Neural cell (in vitro differentiated cells): Measurements from ENCODE around the gene SSBP3. TPM values are rescaled to one million over a fixed set of nuclear protein-coding genes. Genes with fewer than 3 reads are reported as not detected.
"Not testable (repeated sequence)": the region's sequence is repeated elsewhere in the genome, so short reads cannot be mapped to it uniquely, and the experiment has no call there.

ENCODE experiments used
- H2AFZ ChIP-seq: fragments of 200-600, 300-800 bp; sonication (generic), shearing (Covaris generic); 2 replicates; pipeline ENCODE4 v1.6.0; 2014; ENCODE audit warnings: low read depth, mild to moderate bottlenecking, antibody characterized with exemption, low read length, moderate library complexity
- H3F3A ChIP-seq: fragments of 200-600 bp; shearing (Covaris generic); 2 replicates; pipeline ENCODE4 v1.6.1; 2016; ENCODE audit warnings: mild to moderate bottlenecking, moderate library complexity, mixed read lengths, antibody characterized with exemption, low read length; ENCODE audit not compliant: insufficient read depth, poor library complexity, severe bottlenecking
- H3K27ac ChIP-seq: fragments of 200-600, 300-800 bp; sonication (generic), shearing (Covaris generic); 2 replicates; pipeline ENCODE4 v1.5.1; 2014; ENCODE audit warnings: mild to moderate bottlenecking, low read length, moderate library complexity
- H3K27me3 ChIP-seq: fragments of 300-800, 200-600 bp; sonication (generic), shearing (Covaris generic); 2 replicates; pipeline ENCODE4 v1.6.0; 2014; ENCODE audit warnings: mild to moderate bottlenecking, low read depth, low read length, moderate library complexity; ENCODE audit not compliant: insufficient read depth
- H3K36me3 ChIP-seq: fragments of 300-800, 200-600 bp; sonication (generic), shearing (Covaris generic); 2 replicates; pipeline ENCODE4 v1.5.1; 2014; ENCODE audit warnings: mild to moderate bottlenecking, antibody characterized with exemption, low read length, moderate library complexity; ENCODE audit not compliant: insufficient read depth
- H3K4me2 ChIP-seq: fragments of 300-800, 200-600 bp; sonication (generic), shearing (Covaris generic); 2 replicates; pipeline ENCODE4 v1.6.0; 2014; ENCODE audit warnings: mild to moderate bottlenecking, low read length
- H3K4me3 ChIP-seq: fragments of 300-800, 200-600 bp; sonication (generic), shearing (Covaris generic); 2 replicates; pipeline ENCODE4 v1.5.1; 2014; ENCODE audit warnings: mild to moderate bottlenecking, low read length, moderate library complexity
- H3K79me2 ChIP-seq: fragments of 200-600 bp; shearing (Covaris generic); replicated peaks from 2 replicates; pipeline ENCODE4 v1.6.0; 2014; ENCODE audit warnings: mild to moderate bottlenecking, low read length, moderate library complexity; ENCODE audit not compliant: insufficient read depth
- H3K9ac ChIP-seq: fragments of 300-800, 200-600 bp; sonication (generic), shearing (Covaris generic); 2 replicates; pipeline ENCODE4 v1.6.1; 2016; ENCODE audit warnings: mild to moderate bottlenecking, low read length, mixed read lengths
- H3K9me2 ChIP-seq: fragments of 200-600 bp; shearing (Covaris generic); 2 replicates; pipeline ENCODE4 v1.6.1; 2016; ENCODE audit warnings: mild to moderate bottlenecking, low read length, mixed read lengths; ENCODE audit not compliant: insufficient read depth
- H3K9me3 ChIP-seq: fragments of 200-600, 300-800 bp; sonication (generic), shearing (Covaris generic); 2 replicates; pipeline ENCODE4 v1.6.1; 2016; ENCODE audit warnings: mild to moderate bottlenecking, mixed run types, low read length, moderate library complexity, mixed read lengths
- H4K20me1 ChIP-seq: fragments of 200-600 bp; shearing (Covaris generic); 2 replicates; pipeline ENCODE4 v1.6.1; 2016; ENCODE audit warnings: mild to moderate bottlenecking, mixed run types; ENCODE audit not compliant: insufficient read depth
- CTCF ChIP-seq: fragments of 450-650 bp; IDR thresholded peaks from 2 replicates; pipeline ENCODE4 v1.5.1; 2014; ENCODE audit warnings: antibody characterized with exemption, mild to moderate bottlenecking, moderate library complexity; ENCODE audit not compliant: poor library complexity, severe bottlenecking
- EP300 ChIP-seq: fragments of 450-650 bp; conservative IDR thresholded peaks from 2 replicates; pipeline ENCODE4 v1.6.1; 2014; ENCODE audit warnings: antibody characterized with exemption, mild to moderate bottlenecking, moderate library complexity; ENCODE audit not compliant: poor library complexity, severe bottlenecking
- EZH2 ChIP-seq: fragments of 200-600, 300-800 bp; shearing (Covaris generic), sonication (generic); IDR thresholded peaks from 2 replicates; pipeline ENCODE4 v1.6.1; 2014; ENCODE audit warnings: antibody characterized with exemption, low read length, borderline replicate concordance, mild to moderate bottlenecking; ENCODE audit not compliant: insufficient read depth, poor library complexity, severe bottlenecking
- MXI1 ChIP-seq: fragments of 450-650 bp; conservative IDR thresholded peaks from 2 replicates; pipeline ENCODE4 v1.6.1; 2014; ENCODE audit warnings: antibody characterized with exemption, mild to moderate bottlenecking; ENCODE audit not compliant: poor library complexity, severe bottlenecking
- POLR2AphosphoS5 ChIP-seq: IDR thresholded peaks from 2 replicates; pipeline ENCODE4 v1.6.1; 2012
- RAD21 ChIP-seq: fragments of 450-650 bp; conservative IDR thresholded peaks from 2 replicates; pipeline ENCODE4 v1.6.1; 2014; ENCODE audit warnings: antibody characterized with exemption, mild to moderate bottlenecking, moderate library complexity
- SMC3 ChIP-seq: fragments of 450-650 bp; conservative IDR thresholded peaks from 2 replicates; pipeline ENCODE4 v1.6.1; 2014; ENCODE audit warnings: antibody characterized with exemption, mild to moderate bottlenecking, moderate library complexity; ENCODE audit not compliant: poor library complexity
- TAF1 ChIP-seq: IDR thresholded peaks from 2 replicates; pipeline ENCODE4 v1.6.1; 2012; ENCODE audit warnings: low read depth
- polyA plus RNA-seq: library from polyadenylated mRNA; depleted of rRNA; stranded (reverse); fragments of >200 nt; gene quantifications from 2 replicates; pipeline ENCODE4 v1.2.3, GENCODE V29; 2014
- TF ChIP-seq, protein P1 (sequence below): IDR thresholded peaks from 2 replicates; pipeline ENCODE4 v1.6.1; 2012; ENCODE audit warnings: borderline replicate concordance

Gene SSBP3
- polyA plus RNA-seq, 1 donor from 2014 or later = 77.4 TPM

DNA sequence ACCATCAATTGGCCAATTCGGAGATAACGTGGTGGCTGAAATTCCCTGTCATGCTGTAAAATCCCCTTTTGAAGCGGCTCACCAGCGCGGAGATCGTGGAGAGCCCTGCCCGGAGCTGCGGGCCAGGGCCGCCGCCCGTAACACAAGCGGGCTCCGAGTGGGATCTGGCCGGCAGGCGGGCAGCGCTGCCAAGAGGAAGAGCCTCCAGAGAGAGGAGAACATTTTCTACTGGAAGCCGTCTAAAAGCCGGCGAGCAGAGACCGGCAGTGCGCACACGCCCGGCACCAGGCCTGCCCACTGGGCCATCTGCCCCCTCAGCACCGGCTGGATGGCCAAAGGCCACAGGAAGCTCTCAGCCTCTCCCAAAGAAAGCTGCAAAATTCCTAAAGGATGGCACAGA is 15.5 kb downstream of the SSBP3 start:
- no peak overlapping the region for H3K27ac ChIP-seq
- H3K27me3 ChIP-seq = no peaks in the 10 kb centered on the region
- peaks cover 74% of the 10 kb centered on the region for H4K20me1 ChIP-seq
- TF ChIP-seq SMC3 (no peak), RAD21 (no peak), CTCF (no peak), EZH2 (no peak), MXI1 (no peak), EP300 (no peak), POLR2AphosphoS5 (no peak), TAF1 (no peak)
- TF ChIP-seq, protein P1, sequence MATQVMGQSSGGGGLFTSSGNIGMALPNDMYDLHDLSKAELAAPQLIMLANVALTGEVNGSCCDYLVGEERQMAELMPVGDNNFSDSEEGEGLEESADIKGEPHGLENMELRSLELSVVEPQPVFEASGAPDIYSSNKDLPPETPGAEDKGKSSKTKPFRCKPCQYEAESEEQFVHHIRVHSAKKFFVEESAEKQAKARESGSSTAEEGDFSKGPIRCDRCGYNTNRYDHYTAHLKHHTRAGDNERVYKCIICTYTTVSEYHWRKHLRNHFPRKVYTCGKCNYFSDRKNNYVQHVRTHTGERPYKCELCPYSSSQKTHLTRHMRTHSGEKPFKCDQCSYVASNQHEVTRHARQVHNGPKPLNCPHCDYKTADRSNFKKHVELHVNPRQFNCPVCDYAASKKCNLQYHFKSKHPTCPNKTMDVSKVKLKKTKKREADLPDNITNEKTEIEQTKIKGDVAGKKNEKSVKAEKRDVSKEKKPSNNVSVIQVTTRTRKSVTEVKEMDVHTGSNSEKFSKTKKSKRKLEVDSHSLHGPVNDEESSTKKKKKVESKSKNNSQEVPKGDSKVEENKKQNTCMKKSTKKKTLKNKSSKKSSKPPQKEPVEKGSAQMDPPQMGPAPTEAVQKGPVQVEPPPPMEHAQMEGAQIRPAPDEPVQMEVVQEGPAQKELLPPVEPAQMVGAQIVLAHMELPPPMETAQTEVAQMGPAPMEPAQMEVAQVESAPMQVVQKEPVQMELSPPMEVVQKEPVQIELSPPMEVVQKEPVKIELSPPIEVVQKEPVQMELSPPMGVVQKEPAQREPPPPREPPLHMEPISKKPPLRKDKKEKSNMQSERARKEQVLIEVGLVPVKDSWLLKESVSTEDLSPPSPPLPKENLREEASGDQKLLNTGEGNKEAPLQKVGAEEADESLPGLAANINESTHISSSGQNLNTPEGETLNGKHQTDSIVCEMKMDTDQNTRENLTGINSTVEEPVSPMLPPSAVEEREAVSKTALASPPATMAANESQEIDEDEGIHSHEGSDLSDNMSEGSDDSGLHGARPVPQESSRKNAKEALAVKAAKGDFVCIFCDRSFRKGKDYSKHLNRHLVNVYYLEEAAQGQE = no peak
- no peaks in the 10 kb centered on the region for H3K9me2 ChIP-seq
- peaks cover 5% of the 10 kb centered on the region for H3K36me3 ChIP-seq
- no peak overlapping the region for H3K4me2 ChIP-seq
- H3K9ac ChIP-seq = no peak overlapping the region
- no peak overlapping the region for H3K4me3 ChIP-seq
- peaks cover 93% of the 10 kb centered on the region for H3K79me2 ChIP-seq
- no peak overlapping the region for H2AFZ ChIP-seq
- no peaks in the 10 kb centered on the region for H3K9me3 ChIP-seq
- no peaks in the 10 kb centered on the region for H3F3A ChIP-seq

DNA sequence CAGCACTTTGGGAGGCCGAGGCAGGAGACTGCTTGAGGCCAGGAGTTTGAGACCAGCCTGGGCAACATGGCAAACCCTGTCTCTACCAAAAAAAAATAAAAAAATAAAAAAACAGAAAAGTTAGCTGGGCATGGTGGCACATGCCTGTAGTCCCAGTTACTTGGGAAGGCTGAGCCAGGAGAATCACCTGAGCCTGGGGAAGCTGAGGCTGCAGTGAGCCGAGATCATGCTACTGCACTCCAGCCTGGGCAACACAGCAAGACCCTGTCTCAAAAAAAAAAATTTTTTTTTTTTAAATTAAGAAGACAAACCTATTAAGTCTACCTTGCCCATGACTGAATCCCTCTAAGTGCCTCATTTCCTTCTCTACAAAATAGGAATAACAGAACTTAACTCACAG is 16.6 kb downstream of the SSBP3 start:
- H3K36me3 ChIP-seq, H3K9ac ChIP-seq, H3K4me2 ChIP-seq, H2AFZ ChIP-seq, H3K9me2 ChIP-seq, H3K9me3 ChIP-seq, H3K4me3 ChIP-seq, H3K27ac ChIP-seq, H3K27me3 ChIP-seq, H3F3A ChIP-seq: not testable (repeated sequence)
- H3K79me2 ChIP-seq = peaks cover 95% of the 10 kb centered on the region
- H4K20me1 ChIP-seq = peaks cover 75% of the 10 kb centered on the region

GRCh38 chr1:54387419-54387818 is 18.8 kb downstream of the SSBP3 start:
- no peak overlapping the region for H3K4me3 ChIP-seq
- H3K9ac ChIP-seq = no peak overlapping the region
- no peaks in the 10 kb centered on the region for H3K9me3 ChIP-seq
- H3K36me3 ChIP-seq = no peaks in the 10 kb centered on the region
- H3K27ac ChIP-seq = no peak overlapping the region
- H3K4me2 ChIP-seq = no peak overlapping the region
- H3K27me3 ChIP-seq = no peaks in the 10 kb centered on the region
- H4K20me1 ChIP-seq = peaks cover 64% of the 10 kb centered on the region
- no peak for TF ChIP-seq TAF1
- TF ChIP-seq POLR2AphosphoS5 = no peak
- no peak for TF ChIP-seq EP300
- TF ChIP-seq SMC3 = no peak
- no peak for TF ChIP-seq EZH2
- no peak for TF ChIP-seq CTCF
- TF ChIP-seq RAD21 = no peak
- TF ChIP-seq, protein P1 = no peak
- no peak for TF ChIP-seq MXI1
- H3K79me2 ChIP-seq = peaks cover 93% of the 10 kb centered on the region
- H3K9me2 ChIP-seq = no peaks in the 10 kb centered on the region
- no peaks in the 10 kb centered on the region for H3F3A ChIP-seq
- H2AFZ ChIP-seq = no peak overlapping the region
